Activated naive CD4-positive, alpha-beta T cell treated with anti-CD3 and anti-CD28 coated beads, Interleukin-2, amount 10 ng/mL, durations not matched to agents 7 days and 5 days (primary cell): ENCODE results near the gene PARD3.

Experiments
- CTCF ChIA-PET: fragments of 350-600 bp; sonication (Branson Sonifier 250); formaldehyde crosslinking; loops from one replicate; lab custom pipeline; 2021; ENCODE audit warnings: antibody characterized with exemption; lab: Charles Lee
- DNase-seq: peaks from one replicate; pipeline ENCODE4 v3.0.0-alpha.2; 2020
- H3K27ac Mint-ChIP-seq: one replicate; pipeline ENCODE4 v1.8.0; 2021; ENCODE audit warnings: mild to moderate bottlenecking, moderate library complexity, mixed read lengths
- H3K27me3 Mint-ChIP-seq: one replicate; pipeline ENCODE4 v1.8.0; 2021; ENCODE audit warnings: mild to moderate bottlenecking, mixed read lengths
- H3K36me3 Mint-ChIP-seq: one replicate; pipeline ENCODE4 v1.8.0; 2021; ENCODE audit warnings: mixed read lengths
- H3K4me1 Mint-ChIP-seq: one replicate; pipeline ENCODE4 v1.8.0; 2021; ENCODE audit warnings: mixed read lengths
- H3K4me3 Mint-ChIP-seq: one replicate; pipeline ENCODE4 v1.8.0; 2021; ENCODE audit warnings: mild to moderate bottlenecking, moderate library complexity, mixed read lengths
- H3K9me3 Mint-ChIP-seq: one replicate; pipeline ENCODE4 v1.8.0; 2021; ENCODE audit warnings: mixed read lengths

PARD3 gene

GRCh38 chr10:34664706-34665105 lies 150.4 kb downstream of the PARD3 start:
- H3K27ac Mint-ChIP-seq = no peak overlapping the region

GRCh38 chr10:34661580-34661979 lies 153.5 kb downstream of the PARD3 start:
- DNase-seq = no peak
- Mint-ChIP-seq H3K36me3 (no peaks in the 10 kb centered on the region), H3K4me1 (no peaks in the 10 kb centered on the region), H3K27me3 (peaks cover 12% of the 10 kb centered on the region), H3K27ac (no peak overlapping the region), H3K4me3 (no peak overlapping the region), H3K9me3 (no peaks in the 10 kb centered on the region)
- CTCF ChIA-PET = interaction anchor here (1.0 kb wide), 1 partner anchor 23 kb away, joined by 4 read pairs; no protein-coding TSS in a partner anchor

More at GRCh38 chr10:34664706-34665105, 150.4 kb downstream of the PARD3 start:
- Mint-ChIP-seq H3K4me1 (no peaks in the 10 kb centered on the region), H3K27me3 (peaks cover 8% of the 10 kb centered on the region), H3K9me3 (no peaks in the 10 kb centered on the region), H3K4me3 (no peak overlapping the region), H3K36me3 (no peaks in the 10 kb centered on the region)
- no peak for DNase-seq
- CTCF ChIA-PET = interaction anchor here (1.2 kb wide), 1 partner anchor 10 kb away, joined by 3 read pairs; no protein-coding TSS in a partner anchor

DNA sequence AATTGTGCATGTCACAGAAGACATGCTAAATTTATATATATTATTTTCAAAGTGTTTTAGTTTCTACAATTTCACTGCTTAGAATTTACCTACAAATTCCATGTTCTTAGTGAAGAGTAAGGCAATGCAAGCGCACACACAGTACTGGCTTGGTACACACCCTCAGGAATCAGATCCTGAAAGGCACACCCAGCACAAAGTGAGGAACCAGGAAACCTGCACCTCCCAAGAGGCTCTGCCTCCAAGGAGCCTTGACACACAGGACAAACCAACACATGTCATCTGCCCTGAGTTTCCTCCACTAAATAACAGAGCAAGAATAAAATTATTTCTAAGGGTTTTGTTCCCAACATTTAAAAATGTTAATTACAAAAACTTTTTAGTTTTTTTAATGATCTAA lies 156.2 kb downstream of the PARD3 start:
- Mint-ChIP-seq H3K36me3 (no peaks in the 10 kb centered on the region), H3K4me1 (no peaks in the 10 kb centered on the region), H3K27ac (no peak overlapping the region), H3K4me3 (no peak overlapping the region), H3K27me3 (peaks cover 11% of the 10 kb centered on the region), H3K9me3 (no peaks in the 10 kb centered on the region)
- CTCF ChIA-PET = no interaction called here
- no peak for DNase-seq

- H3K4me3 Mint-ChIP-seq = no peak overlapping the region
- no peaks in the 10 kb centered on the region for H3K9me3 Mint-ChIP-seq
- CTCF ChIA-PET = interaction anchor here (1.5 kb wide), 3 partner anchors 10 to 305 kb away, joined by 4 to 6 read pairs (median 6); no protein-coding TSS in a partner anchor
- H3K27ac Mint-ChIP-seq = no peak overlapping the region
- H3K4me1 Mint-ChIP-seq = no peaks in the 10 kb centered on the region
- peaks cover 7% of the 10 kb centered on the region for H3K27me3 Mint-ChIP-seq
- no peaks in the 10 kb centered on the region for H3K36me3 Mint-ChIP-seq
- no peak for DNase-seq
Observed at GRCh38 chr10:34656661-34657060, 158.4 kb downstream of the PARD3 start.

DNA sequence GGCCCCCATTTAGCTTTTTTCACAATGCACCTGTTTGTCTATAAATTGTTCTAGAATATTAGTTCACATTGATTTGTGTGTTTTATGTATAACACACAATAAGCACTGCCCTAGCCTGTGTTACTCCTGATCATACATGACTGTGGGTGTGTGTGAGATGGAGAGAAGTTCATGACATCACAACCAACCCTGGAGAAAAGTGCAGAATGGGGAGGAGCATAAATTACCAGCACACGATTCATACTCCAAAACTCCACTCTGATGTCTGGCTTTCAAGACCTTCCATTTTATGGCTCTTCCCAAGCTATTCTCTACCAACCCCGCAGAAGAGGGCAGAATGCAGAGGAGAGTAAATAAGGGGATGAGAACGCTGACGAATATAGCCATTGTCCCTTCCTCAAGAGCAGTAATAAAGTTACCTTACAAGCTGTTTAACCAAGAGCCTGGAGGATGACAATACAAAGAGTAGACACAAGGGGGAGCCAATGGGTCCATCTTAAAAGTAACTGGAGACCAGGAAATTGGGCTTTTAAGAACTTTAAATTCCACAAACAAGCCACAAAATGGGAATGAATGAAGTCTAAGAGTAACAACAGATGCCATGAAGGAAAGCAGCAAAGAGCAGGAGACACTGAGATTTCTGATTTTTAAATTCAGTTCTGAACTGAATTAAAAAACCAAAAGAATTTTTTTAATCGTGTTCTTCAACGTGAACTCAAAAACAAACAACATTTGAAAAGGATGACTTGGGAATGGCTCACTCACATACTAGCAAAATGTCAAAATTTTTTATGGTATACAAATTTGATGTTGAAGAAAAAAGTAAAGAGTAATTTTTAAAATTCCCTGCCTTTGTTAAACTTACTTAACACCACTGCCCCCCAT lies 159.6 kb downstream of the PARD3 start:
- Mint-ChIP-seq H3K4me3 (no peak overlapping the region), H3K27me3 (peaks cover 7% of the 10 kb centered on the region), H3K9me3 (no peaks in the 10 kb centered on the region), H3K36me3 (no peaks in the 10 kb centered on the region), H3K4me1 (no peaks in the 10 kb centered on the region), H3K27ac (no peak overlapping the region)
- peak; percentile 50 for DNase-seq
- CTCF ChIA-PET = interaction anchor here (0.5 to 1.6 kb wide), 8 partner anchors 9 to 1323 kb away, joined by 3 to 6 read pairs (median 4); no protein-coding TSS in a partner anchor

DNA sequence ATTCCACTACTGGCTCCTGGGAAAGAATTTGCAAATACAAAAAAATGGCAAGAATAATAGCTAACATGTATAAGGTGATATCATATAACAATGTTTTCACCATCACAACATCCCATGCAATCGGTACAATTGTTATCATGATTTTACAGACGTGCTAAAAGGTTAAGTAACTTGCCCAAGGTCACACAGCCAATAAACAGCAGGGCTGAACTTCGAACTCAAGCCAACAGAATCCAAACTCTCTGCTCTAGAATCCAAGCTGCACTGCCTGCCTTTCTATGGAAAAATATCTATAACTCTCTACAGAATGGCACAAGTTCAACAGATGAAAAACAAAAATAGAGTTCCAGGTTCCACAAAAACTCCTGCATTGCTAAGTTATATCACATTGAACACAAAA lies 160.9 kb downstream of the PARD3 start:
- no peaks in the 10 kb centered on the region for H3K9me3 Mint-ChIP-seq

GRCh38 chr10:34653530-34653929 lies 161.6 kb downstream of the PARD3 start:
- H3K4me1 Mint-ChIP-seq = no peaks in the 10 kb centered on the region
- CTCF ChIA-PET = no interaction called here
- no peak overlapping the region for H3K27ac Mint-ChIP-seq
- no peaks in the 10 kb centered on the region for H3K36me3 Mint-ChIP-seq
- no peaks in the 10 kb centered on the region for H3K9me3 Mint-ChIP-seq
- no peak for DNase-seq
- no peak overlapping the region for H3K4me3 Mint-ChIP-seq
- H3K27me3 Mint-ChIP-seq = peaks cover 7% of the 10 kb centered on the region

More for the DNA sequence above, 160.9 kb downstream of the PARD3 start:
- no peak for DNase-seq
- Mint-ChIP-seq H3K4me3 (no peak overlapping the region), H3K27ac (no peak overlapping the region), H3K4me1 (no peaks in the 10 kb centered on the region), H3K36me3 (no peaks in the 10 kb centered on the region), H3K27me3 (peaks cover 7% of the 10 kb centered on the region)
- CTCF ChIA-PET = interaction anchor here (0.6 to 1.0 kb wide), 3 partner anchors 9 to 434 kb away, joined by 3 to 4 read pairs (median 3); no protein-coding TSS in a partner anchor

- Mint-ChIP-seq H3K36me3 (no peaks in the 10 kb centered on the region), H3K9me3 (no peaks in the 10 kb centered on the region), H3K4me1 (no peaks in the 10 kb centered on the region), H3K27me3 (peaks cover 4% of the 10 kb centered on the region), H3K27ac (no peak overlapping the region), H3K4me3 (no peak overlapping the region)
- CTCF ChIA-PET = no interaction called here
- DNase-seq = no peak
Observed at GRCh38 chr10:34651416-34652195, 163.5 kb downstream of the PARD3 start.

DNA sequence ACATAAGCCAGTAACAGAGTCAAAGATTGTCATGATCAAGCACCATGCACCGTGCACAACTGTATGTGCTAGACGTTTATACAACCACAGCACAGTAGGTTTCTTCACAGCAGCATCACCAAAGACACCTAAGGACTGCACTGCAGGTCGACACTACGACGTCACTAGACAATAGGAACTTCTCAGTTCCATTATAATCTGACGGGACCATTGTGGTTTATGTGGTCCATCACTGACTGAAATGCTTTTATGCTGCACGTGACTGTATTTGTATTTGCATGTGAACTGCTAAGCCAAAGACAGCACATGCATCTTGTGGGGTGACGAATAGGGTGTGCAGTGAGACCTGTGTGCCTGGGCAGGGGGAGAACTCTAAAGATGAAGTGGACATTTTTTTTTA lies 164.9 kb downstream of the PARD3 start:
- H3K27ac Mint-ChIP-seq = no peak overlapping the region
- H3K27me3 Mint-ChIP-seq = peaks cover 4% of the 10 kb centered on the region
- no peaks in the 10 kb centered on the region for H3K9me3 Mint-ChIP-seq
- no peaks in the 10 kb centered on the region for H3K36me3 Mint-ChIP-seq
- CTCF ChIA-PET = no interaction called here
- H3K4me1 Mint-ChIP-seq = no peaks in the 10 kb centered on the region
- no peak overlapping the region for H3K4me3 Mint-ChIP-seq
- no peak for DNase-seq

DNA sequence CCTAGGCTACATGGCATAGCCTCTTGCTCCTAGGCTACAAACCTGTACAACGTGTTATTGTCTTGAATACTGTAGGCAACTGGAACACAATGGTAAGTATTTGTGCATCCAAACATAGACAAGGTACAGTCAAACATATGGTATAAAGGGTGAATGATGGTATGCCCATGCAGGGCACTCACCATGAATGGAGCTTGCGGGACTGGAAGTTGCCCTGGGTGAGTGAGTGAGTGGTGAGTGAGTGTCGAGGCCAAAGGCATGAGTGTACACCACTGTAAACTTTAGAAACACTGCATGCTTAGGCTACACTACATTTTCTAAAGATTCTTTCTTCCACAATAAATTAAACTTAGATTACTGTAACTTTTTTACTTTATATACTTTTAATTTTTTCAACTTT lies 165.7 kb downstream of the PARD3 start:
- Mint-ChIP-seq H3K27me3 (peaks cover under 1% of the 10 kb centered on the region), H3K27ac (no peak overlapping the region), H3K9me3 (no peaks in the 10 kb centered on the region), H3K4me3 (no peak overlapping the region), H3K36me3 (no peaks in the 10 kb centered on the region), H3K4me1 (no peaks in the 10 kb centered on the region)
- CTCF ChIA-PET = no interaction called here
- no peak for DNase-seq

GRCh38 chr10:34648919-34649318 lies 166.2 kb downstream of the PARD3 start:
- H3K4me3 Mint-ChIP-seq = no peak overlapping the region
- H3K36me3 Mint-ChIP-seq = no peaks in the 10 kb centered on the region
- H3K9me3 Mint-ChIP-seq = no peaks in the 10 kb centered on the region

GRCh38 chr10:34647875-34648865 lies 166.9 kb downstream of the PARD3 start:
- Mint-ChIP-seq H3K36me3 (no peaks in the 10 kb centered on the region), H3K4me1 (no peaks in the 10 kb centered on the region), H3K27ac (no peak overlapping the region), H3K9me3 (no peaks in the 10 kb centered on the region), H3K4me3 (no peak overlapping the region), H3K27me3 (no peaks in the 10 kb centered on the region)
- DNase-seq = no peak
- CTCF ChIA-PET = interaction anchor here (1.7 to 2.9 kb wide), 2 partner anchors 8 to 10 kb away, joined by 6 to 9 read pairs; no protein-coding TSS in a partner anchor

More at GRCh38 chr10:34648919-34649318, 166.2 kb downstream of the PARD3 start:
- DNase-seq = no peak
- Mint-ChIP-seq H3K27ac (no peak overlapping the region), H3K27me3 (no peaks in the 10 kb centered on the region), H3K4me1 (no peaks in the 10 kb centered on the region)
- CTCF ChIA-PET = interaction anchor here (2.9 kb wide), 1 partner anchor 11 kb away, joined by 9 read pairs; no protein-coding TSS in a partner anchor

- H3K27me3 Mint-ChIP-seq = no peaks in the 10 kb centered on the region
- H3K27ac Mint-ChIP-seq = no peak overlapping the region
- no peaks in the 10 kb centered on the region for H3K9me3 Mint-ChIP-seq
- no peaks in the 10 kb centered on the region for H3K36me3 Mint-ChIP-seq
- no peak overlapping the region for H3K4me3 Mint-ChIP-seq
- H3K4me1 Mint-ChIP-seq = no peaks in the 10 kb centered on the region
- CTCF ChIA-PET = interaction anchor here (1.7 to 2.9 kb wide), 2 partner anchors 9 kb away, joined by 6 to 9 read pairs; no protein-coding TSS in a partner anchor
- DNase-seq = no peak
Observed at GRCh38 chr10:34647160-34647559, 167.9 kb downstream of the PARD3 start.
